CD14-positive monocyte (primary cell): Measurements from ENCODE around the gene CLDN5. TPM values are rescaled to one million over a fixed set of nuclear protein-coding genes. Genes with fewer than 3 reads are reported as not detected.

ENCODE experiments used
- DNase-seq, 3 donors: peaks; one replicate each; pipeline ENCODE4 v3.0.0-alpha.2; 2011 to 2022
- H2AFZ ChIP-seq: 2 replicates; pipeline ENCODE4 v1.6.0; 2012; ENCODE audit warnings: mild to moderate bottlenecking, low read depth, low read length, inconsistent platforms; ENCODE audit not compliant: insufficient read depth, poor library complexity, severe bottlenecking
- H3K27ac ChIP-seq, 2 donors: 1 replicate in 1 of 2; 2 replicates in 1 of 2; pipeline ENCODE4 v1.5.1; 2012 to 2013; ENCODE audit warnings: low read length in 2 of 2, control low read depth in 1 of 2, inconsistent platforms in 1 of 2, low read depth in 1 of 2, mild to moderate bottlenecking in 1 of 2
- H3K27me3 ChIP-seq, 2 donors: one replicate each; pipeline versions ENCODE4 v1.6.0 to v1.6.1; 2011 to 2013; ENCODE audit warnings: low read length in 2 of 2; ENCODE audit not compliant: control insufficient read depth in 2 of 2, insufficient read depth in 2 of 2
- H3K36me3 ChIP-seq, 2 donors: replicated peaks in 1 of 2; 1 replicate in 1 of 2; 2 replicates in 1 of 2; pipeline versions ENCODE4 v1.5.1 to v1.6.1; 2012 to 2013; ENCODE audit warnings: low read length in 2 of 2, control low read depth in 1 of 2, inconsistent platforms in 1 of 2, mild to moderate bottlenecking in 1 of 2; ENCODE audit not compliant: insufficient read depth in 2 of 2, control insufficient read depth in 1 of 2
- H3K4me1 ChIP-seq, 2 donors: 1 replicate in 1 of 2; 2 replicates in 1 of 2; pipeline versions ENCODE4 v1.5.1 to v1.6.1; 2012 to 2013; ENCODE audit warnings: low read length in 2 of 2, control low read depth in 1 of 2, inconsistent platforms in 1 of 2, mild to moderate bottlenecking in 1 of 2, moderate library complexity in 1 of 2; ENCODE audit not compliant: insufficient read depth in 2 of 2, control insufficient read depth in 1 of 2
- H3K4me2 ChIP-seq: replicated peaks from 2 replicates; pipeline ENCODE3; 2012; ENCODE audit warnings: low read length, moderate library complexity, mild to moderate bottlenecking; ENCODE audit not compliant: poor library complexity, severe bottlenecking; ENCODE audit errors: extremely low read depth
- H3K4me3 ChIP-seq, 3 experiments: fragments of 200-600 bp in 1 of 3; sonication (generic) in 1 of 3; replicated peaks in 1 of 3; 1 replicate in 2 of 3; 2 replicates in 1 of 3; pipeline ENCODE4 v1.5.1; 2011 to 2013; ENCODE audit warnings: low read length in 3 of 3, mild to moderate bottlenecking in 3 of 3, control low read depth in 2 of 3, low read depth in 2 of 3, inconsistent platforms in 1 of 3, moderate library complexity in 1 of 3
- H3K79me2 ChIP-seq: 2 replicates; pipeline ENCODE4 v1.6.0; 2012; ENCODE audit warnings: mild to moderate bottlenecking, control low read depth, inconsistent platforms, low read length, moderate library complexity; ENCODE audit not compliant: insufficient read depth
- H3K9ac ChIP-seq: 2 replicates; pipeline ENCODE4 v1.6.0; 2017; ENCODE audit warnings: low read length, mild to moderate bottlenecking; ENCODE audit not compliant: insufficient read depth, poor library complexity, severe bottlenecking
- H3K9me3 ChIP-seq, 2 donors: replicated peaks in 1 of 2; 1 replicate in 1 of 2; 2 replicates in 1 of 2; pipeline versions ENCODE4 v1.5.1 to v1.6.1; 2012 to 2013; ENCODE audit warnings: low read length in 2 of 2, control low read depth in 1 of 2; ENCODE audit not compliant: control insufficient read depth in 1 of 2, insufficient read depth in 1 of 2
- H4K20me1 ChIP-seq: 2 replicates; pipeline ENCODE4 v1.6.0; 2012; ENCODE audit warnings: mild to moderate bottlenecking, low read length, control low read depth, moderate library complexity; ENCODE audit not compliant: insufficient read depth
- H3K27ac Mint-ChIP-seq, 7 donors: one replicate each; pipeline ENCODE4 v1.8.0; 2020; ENCODE audit warnings: mild to moderate bottlenecking in 7 of 7, mixed read lengths in 7 of 7, moderate library complexity in 6 of 7, inconsistent platforms in 2 of 7
- H3K27me3 Mint-ChIP-seq, 3 donors: one replicate each; pipeline ENCODE4 v1.8.0; 2021 to 2022; ENCODE audit warnings: low read depth in 3 of 3, mild to moderate bottlenecking in 3 of 3, mixed read lengths in 3 of 3, moderate library complexity in 3 of 3, inconsistent platforms in 1 of 3
- H3K36me3 Mint-ChIP-seq, 2 donors: one replicate each; pipeline ENCODE4 v1.8.0; 2020; ENCODE audit warnings: mixed read lengths in 2 of 2, inconsistent platforms in 1 of 2, mild to moderate bottlenecking in 1 of 2
- H3K4me1 Mint-ChIP-seq: one replicate; pipeline ENCODE4 v1.8.0; 2020; ENCODE audit warnings: mild to moderate bottlenecking, mixed read lengths
- H3K4me3 Mint-ChIP-seq, 2 donors: one replicate each; pipeline ENCODE4 v1.8.0; 2020; ENCODE audit warnings: mild to moderate bottlenecking in 2 of 2, mixed read lengths in 2 of 2, moderate library complexity in 1 of 2
- H3K9me3 Mint-ChIP-seq, 7 donors: one replicate each; pipeline ENCODE4 v1.8.0; 2020 to 2022; ENCODE audit warnings: mixed read lengths in 7 of 7, mild to moderate bottlenecking in 6 of 7, moderate library complexity in 6 of 7, inconsistent platforms in 2 of 7
- WGBS: methylation state at CpG from one replicate; pipeline ENCODE4 v1.1.5; 2013; ENCODE audit warnings: missing lambda C conversion rate; ENCODE audit not compliant: insufficient coverage; 5-methylcytosine and 5-hydroxymethylcytosine counted together
- intact Hi-C, 2 donors: fragments of 100-400 bp; cut with micrococcal nuclease; formaldehyde crosslinking; loops; one replicate each; pipeline versions ENCODE4 v1.15.0 to v1.15.1; 2023
- polyA plus RNA-seq, 3 donors: library from polyadenylated mRNA; depleted of rRNA in 1 of 3; unstranded in 2 of 3; stranded (reverse) in 1 of 3; fragments of 300-500 nt in 2 of 3; fragments of >200 nt in 1 of 3; fragmentation: Illumina TruSeq in 2 of 3; gene quantifications; 1 replicate in 2 of 3; 2 replicates in 1 of 3; pipeline ENCODE4 v1.2.3, GENCODE V29; 2012 to 2021
- TF ChIP-seq, protein P1 (sequence below): fragments of 200-600 bp; IDR thresholded peaks from one replicate; pipeline ENCODE4 v1.8.0; 2022; ENCODE audit warnings: antibody characterized with exemption, mild to moderate bottlenecking

CLDN5 gene
- polyA plus RNA-seq, 3 donors = 0.05 to 0.35 (median 0.27) TPM

DNA sequence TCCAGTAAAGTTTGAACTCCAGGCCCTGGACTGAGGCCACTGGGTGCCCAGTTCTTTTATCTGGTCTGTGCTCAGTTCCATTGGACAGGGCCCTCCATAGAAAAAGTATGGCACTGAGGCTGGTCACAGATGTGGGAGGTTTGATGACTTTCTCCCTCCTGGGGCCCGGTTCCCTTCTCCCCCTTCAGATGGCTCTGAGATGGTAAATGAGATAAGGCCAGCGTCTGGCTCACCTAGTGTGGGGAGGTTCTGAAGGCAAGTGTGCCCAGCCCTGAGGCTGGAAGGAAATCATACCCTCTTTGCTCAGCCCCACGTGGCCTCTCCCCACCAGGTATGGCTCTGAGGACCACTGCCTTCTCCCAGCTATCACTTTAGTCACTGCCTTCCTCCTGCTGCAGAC, 1.5 kb upstream of the CLDN5 start:
- H3K4me3 Mint-ChIP-seq = no peak overlapping the region
- H3K27ac ChIP-seq = no peak overlapping the region
- H3K4me1 ChIP-seq = peaks cover 0 to 17% of the 10 kb centered on the region in 2 donors
- intact Hi-C loops = no loop called here
- no peaks in the 10 kb centered on the region for H3K36me3 ChIP-seq
- no peak overlapping the region for H3K27ac Mint-ChIP-seq
- peaks cover 0 to 38% of the 10 kb centered on the region in 2 donors for H3K27me3 ChIP-seq
- peaks cover 9 to 14% of the 10 kb centered on the region in 2 donors for H3K36me3 Mint-ChIP-seq
- H3K4me2 ChIP-seq = no peak overlapping the region
- no peak for DNase-seq
- no peaks in the 10 kb centered on the region for H3K9me3 ChIP-seq
- H3K27me3 Mint-ChIP-seq = peaks cover 35 to 54% (median 40%) of the 10 kb centered on the region in 3 donors
- H3K4me3 ChIP-seq = no peak overlapping the region
- no peaks in the 10 kb centered on the region for H3K79me2 ChIP-seq
- no peaks in the 10 kb centered on the region for H4K20me1 ChIP-seq
- 88% methylated on average over 1 of the region's 3 CpGs for WGBS
- no peak overlapping the region for H3K9ac ChIP-seq
- TF ChIP-seq, protein P1, sequence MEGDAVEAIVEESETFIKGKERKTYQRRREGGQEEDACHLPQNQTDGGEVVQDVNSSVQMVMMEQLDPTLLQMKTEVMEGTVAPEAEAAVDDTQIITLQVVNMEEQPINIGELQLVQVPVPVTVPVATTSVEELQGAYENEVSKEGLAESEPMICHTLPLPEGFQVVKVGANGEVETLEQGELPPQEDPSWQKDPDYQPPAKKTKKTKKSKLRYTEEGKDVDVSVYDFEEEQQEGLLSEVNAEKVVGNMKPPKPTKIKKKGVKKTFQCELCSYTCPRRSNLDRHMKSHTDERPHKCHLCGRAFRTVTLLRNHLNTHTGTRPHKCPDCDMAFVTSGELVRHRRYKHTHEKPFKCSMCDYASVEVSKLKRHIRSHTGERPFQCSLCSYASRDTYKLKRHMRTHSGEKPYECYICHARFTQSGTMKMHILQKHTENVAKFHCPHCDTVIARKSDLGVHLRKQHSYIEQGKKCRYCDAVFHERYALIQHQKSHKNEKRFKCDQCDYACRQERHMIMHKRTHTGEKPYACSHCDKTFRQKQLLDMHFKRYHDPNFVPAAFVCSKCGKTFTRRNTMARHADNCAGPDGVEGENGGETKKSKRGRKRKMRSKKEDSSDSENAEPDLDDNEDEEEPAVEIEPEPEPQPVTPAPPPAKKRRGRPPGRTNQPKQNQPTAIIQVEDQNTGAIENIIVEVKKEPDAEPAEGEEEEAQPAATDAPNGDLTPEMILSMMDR = no peak
- peaks cover 0 to 5% (median 1%) of the 10 kb centered on the region in 7 donors for H3K9me3 Mint-ChIP-seq
- peaks cover 13% of the 10 kb centered on the region for H3K4me1 Mint-ChIP-seq
- no peak overlapping the region for H2AFZ ChIP-seq

DNA sequence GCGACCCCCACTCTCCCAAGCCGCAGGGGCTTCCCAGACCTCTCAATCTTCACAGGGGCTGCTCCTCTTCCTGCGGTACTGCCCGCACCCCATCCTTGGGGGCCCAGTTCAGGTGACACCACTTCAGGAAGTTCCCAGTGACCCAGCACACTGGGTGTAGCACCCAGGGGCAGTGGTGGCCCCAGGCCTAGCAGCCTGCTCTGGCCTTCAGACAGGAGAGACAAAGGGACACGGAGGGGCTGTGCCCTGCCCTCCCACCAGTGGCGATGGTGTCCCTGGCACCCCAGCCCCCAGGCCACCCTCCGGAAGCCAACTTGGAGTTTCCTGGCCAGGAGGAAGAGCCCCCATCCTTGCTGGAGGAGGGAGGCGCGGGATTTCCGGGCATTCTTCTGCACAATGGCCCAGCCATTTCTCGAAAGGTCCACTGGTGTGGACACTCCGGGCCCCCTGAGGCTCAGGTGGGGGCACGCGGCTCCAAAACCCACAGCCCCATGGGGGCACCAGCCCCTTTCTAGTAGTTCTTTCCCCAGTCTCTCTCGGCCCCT, 978 bp upstream of the CLDN5 start:
- Mint-ChIP-seq H3K4me3 (peak overlapping the region in 1 of 2 donors; percentile 86), H3K9me3 (peaks cover 0 to 5% (median 1%) of the 10 kb centered on the region in 7 donors), H3K4me1 (peaks cover 13% of the 10 kb centered on the region), H3K27me3 (peaks cover 35 to 54% (median 40%) of the 10 kb centered on the region in 3 donors), H3K36me3 (peaks cover 10 to 18% of the 10 kb centered on the region in 2 donors), H3K27ac (no peak overlapping the region)
- Histone ChIP-seq H3K4me3 (no peak overlapping the region), H3K27ac (no peak overlapping the region), H4K20me1 (no peaks in the 10 kb centered on the region), H3K4me1 (peaks cover 0 to 17% of the 10 kb centered on the region in 2 donors), H3K9ac (no peak overlapping the region), H2AFZ (no peak overlapping the region), H3K79me2 (no peaks in the 10 kb centered on the region), H3K9me3 (no peaks in the 10 kb centered on the region), H3K27me3 (peaks cover 0 to 38% of the 10 kb centered on the region in 2 donors), H3K36me3 (no peaks in the 10 kb centered on the region), H3K4me2 (no peak overlapping the region)
- 82% methylated on average over 8 of the region's 15 CpGs for WGBS
- TF ChIP-seq, protein P1 = no peak
- intact Hi-C loops = no loop called here
- no peak for DNase-seq
